GM18507 (cell line): Measurements from ENCODE around the gene DFFB.

Experiments
- DNase-seq: peaks from one replicate; pipeline ENCODE4 v3.0.0; 2011; ENCODE audit warnings: low read depth; ENCODE audit not compliant: insufficient read length; ENCODE audit errors: extremely low spot score
- FAIRE-seq: peaks from 2 replicates; lab custom pipeline; 2011; peaks lifted over from hg19 to GRCh38; lab: Jason Lieb, UNC

Gene DFFB

GRCh38 chr1:3827813-3828307 lies 29.4 kb upstream of the DFFB start:
- DNase-seq = no peak
- FAIRE-seq = no peak

- no peak for DNase-seq
- FAIRE-seq = no peak
Observed at GRCh38 chr1:3828391-3828790, 28.9 kb upstream of the DFFB start.

GRCh38 chr1:3831689-3832088 lies 25.6 kb upstream of the DFFB start:
- DNase-seq (no peak), FAIRE-seq (no peak)

- FAIRE-seq = no peak
- no peak for DNase-seq
Observed at GRCh38 chr1:3834701-3835100, 22.6 kb upstream of the DFFB start.

- DNase-seq (no peak), FAIRE-seq (no peak)
Observed at GRCh38 chr1:3836421-3836820, 20.9 kb upstream of the DFFB start.

GRCh38 chr1:3837200-3837599 lies 20.1 kb upstream of the DFFB start:
- no peak for FAIRE-seq

GRCh38 chr1:3837685-3838084 lies 19.6 kb upstream of the DFFB start:
- DNase-seq (no peak), FAIRE-seq (no peak)

More at GRCh38 chr1:3837200-3837599, 20.1 kb upstream of the DFFB start:
- DNase-seq = no peak

GRCh38 chr1:3838788-3839187 lies 18.5 kb upstream of the DFFB start:
- DNase-seq (no peak), FAIRE-seq (no peak)

GRCh38 chr1:3841491-3841890 lies 15.8 kb upstream of the DFFB start:
- FAIRE-seq = no peak
- DNase-seq = no peak

GRCh38 chr1:3842912-3843311 lies 14.4 kb upstream of the DFFB start:
- DNase-seq = no peak
- FAIRE-seq = no peak

GRCh38 chr1:3846541-3846940 lies 10.7 kb upstream of the DFFB start:
- FAIRE-seq (no peak), DNase-seq (no peak)

GRCh38 chr1:3847081-3847480 lies 10.2 kb upstream of the DFFB start:
- FAIRE-seq = no peak
- DNase-seq = no peak

- DNase-seq (no peak), FAIRE-seq (no peak)
Observed at GRCh38 chr1:3850857-3851256, 6.4 kb upstream of the DFFB start.

GRCh38 chr1:3851292-3851691 lies 6.0 kb upstream of the DFFB start:
- DNase-seq (no peak), FAIRE-seq (no peak)

- FAIRE-seq (no peak), DNase-seq (no peak)
Observed at GRCh38 chr1:3852091-3852490, 5.2 kb upstream of the DFFB start.

- FAIRE-seq = no peak
- DNase-seq = no peak
Observed at GRCh38 chr1:3852711-3853485, 4.4 kb upstream of the DFFB start.

- FAIRE-seq (no peak), DNase-seq (no peak)
Observed at GRCh38 chr1:3857791-3858129, 484 bp downstream of the DFFB start.

GRCh38 chr1:3858231-3858981 lies 1.1 kb downstream of the DFFB start:
- DNase-seq (no peak), FAIRE-seq (no peak)

GRCh38 chr1:3863231-3863935 lies 6.1 kb downstream of the DFFB start:
- DNase-seq (no peak), FAIRE-seq (no peak)

GRCh38 chr1:3864884-3865283 lies 7.6 kb downstream of the DFFB start:
- DNase-seq = no peak
- FAIRE-seq = no peak
